ENCODE measurements around the gene PHYHIPL.
A peak's percentile ranks its signal among the peaks of the same experiment; 100 is the strongest.

Gene PHYHIPL

DNA sequence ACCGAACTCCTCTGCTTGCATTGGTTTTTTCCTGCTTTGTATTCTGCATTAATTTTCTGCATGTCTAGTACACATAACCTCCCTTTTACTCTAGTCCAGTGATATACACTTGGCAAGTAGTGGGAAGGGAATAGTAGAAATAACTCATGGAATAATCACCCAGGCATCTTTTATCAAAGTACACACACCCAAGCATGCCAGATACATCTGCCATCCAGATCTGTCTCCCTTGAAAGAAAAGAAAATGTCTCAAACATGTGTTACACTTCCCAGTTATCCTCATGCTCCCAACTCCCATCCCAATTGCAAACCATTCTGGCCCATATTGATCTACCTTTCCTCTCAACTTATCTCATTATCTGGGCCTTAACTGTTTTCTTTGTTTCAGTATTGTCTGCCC lies 79.0 kb downstream of the PHYHIPL start:
- no peak for DNase-seq (ENCODE audit: low read depth, low spot score)

DNA sequence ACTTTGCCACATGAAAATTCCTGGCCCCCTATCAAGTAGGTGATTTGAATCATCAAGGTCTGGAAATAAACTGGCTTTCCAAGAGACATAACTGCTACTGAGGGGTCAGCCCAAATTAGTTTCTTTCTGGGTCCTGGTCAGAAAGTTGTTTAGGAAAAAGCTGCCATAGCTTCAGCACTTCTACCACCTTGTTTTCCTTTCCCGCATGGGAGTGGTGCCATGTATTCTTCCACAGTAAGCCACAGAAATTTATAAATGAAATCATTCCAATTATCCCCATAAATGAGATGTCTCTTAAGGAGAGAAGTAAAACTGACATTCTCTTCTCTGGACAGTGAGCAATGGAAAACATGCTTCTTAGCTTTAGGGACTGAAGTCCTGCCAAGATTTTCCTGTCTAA lies 80.8 kb downstream of the PHYHIPL start:
- no peak for DNase-seq (ENCODE audit: low read depth, low spot score)

DNA sequence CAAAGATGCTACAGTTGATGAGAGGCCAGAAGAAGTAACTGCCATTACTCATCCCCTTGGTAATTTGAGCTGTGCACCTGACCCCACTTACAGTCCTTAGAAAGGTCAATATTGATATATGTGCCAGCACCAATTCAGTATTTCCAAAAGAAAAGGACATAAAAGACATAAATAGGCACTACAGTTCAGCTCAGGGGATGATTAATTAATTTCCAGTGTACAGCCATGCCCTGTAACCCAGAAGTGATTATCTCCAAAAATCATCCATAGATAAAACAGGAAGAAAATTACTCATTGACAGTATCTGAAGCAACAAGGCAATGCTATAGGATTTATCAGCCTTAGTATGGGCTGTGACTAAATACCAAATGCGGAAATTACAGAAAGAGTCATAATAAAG lies 82.4 kb downstream of the PHYHIPL start:
- no peak for DNase-seq (ENCODE audit: low read depth, low spot score)

DNA sequence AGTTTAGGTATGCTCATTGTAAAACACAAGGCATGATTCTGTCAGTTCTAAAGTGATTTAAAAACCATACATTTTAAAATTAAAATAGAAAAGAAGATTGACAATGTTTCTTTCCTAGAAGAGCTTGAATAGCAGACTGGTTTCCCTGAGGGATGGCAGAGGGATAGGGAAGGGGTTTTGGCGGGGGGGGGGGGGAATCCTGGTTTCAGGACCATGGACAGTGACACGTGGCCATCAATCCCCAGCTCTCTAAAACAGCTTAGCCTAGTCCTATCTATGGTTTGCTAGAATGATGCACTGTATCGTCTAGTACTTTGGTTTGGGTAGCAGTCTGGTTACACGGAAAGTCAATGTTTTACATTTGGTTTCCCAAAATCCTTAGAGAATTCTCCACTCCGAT lies 88.7 kb downstream of the PHYHIPL start:
- no peak for DNase-seq (ENCODE audit: low read depth, low spot score)

DNA sequence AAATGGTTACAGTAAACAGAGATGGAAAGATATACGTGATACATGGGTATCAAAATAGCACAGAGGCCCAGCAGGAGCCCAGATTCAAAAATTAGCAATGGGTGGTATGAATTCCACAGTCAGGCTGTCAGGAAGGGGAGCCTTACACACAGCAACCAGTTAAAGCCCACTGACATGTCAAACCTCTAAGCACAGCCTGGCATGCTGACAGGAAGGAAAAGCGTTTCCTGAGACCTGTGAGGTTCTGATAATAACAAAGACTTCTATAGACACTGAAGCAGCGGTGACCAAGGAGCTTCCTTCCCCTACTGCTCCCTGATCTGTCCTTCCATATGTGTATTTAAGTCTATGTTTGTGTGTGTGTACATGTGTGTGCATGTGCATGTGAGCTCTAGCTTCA lies 89.9 kb downstream of the PHYHIPL start:
- DNase-seq (ENCODE audit: low read depth, low spot score), result no peak

DNA sequence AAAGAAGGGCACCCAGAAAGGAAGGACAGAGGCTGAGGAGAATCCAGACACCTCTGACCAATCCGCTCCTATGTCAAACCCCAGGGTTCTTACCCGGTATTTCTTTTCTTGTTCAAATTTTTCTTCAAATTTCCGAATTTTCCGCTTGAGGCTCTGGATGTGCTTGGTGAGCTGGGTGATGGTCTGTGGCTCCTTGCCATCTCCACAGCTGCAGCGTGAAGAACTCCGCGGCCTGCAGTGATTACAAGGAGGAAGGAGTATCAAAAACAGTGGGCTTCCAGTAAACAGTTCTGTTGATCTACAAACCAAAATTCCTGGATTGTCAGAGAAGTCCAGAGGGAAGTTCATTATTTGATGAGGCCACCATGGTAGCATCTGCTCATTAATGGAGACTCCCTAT lies 92.0 kb downstream of the PHYHIPL start:
- DNase-seq (ENCODE audit: low read depth, low spot score), result no peak

DNA sequence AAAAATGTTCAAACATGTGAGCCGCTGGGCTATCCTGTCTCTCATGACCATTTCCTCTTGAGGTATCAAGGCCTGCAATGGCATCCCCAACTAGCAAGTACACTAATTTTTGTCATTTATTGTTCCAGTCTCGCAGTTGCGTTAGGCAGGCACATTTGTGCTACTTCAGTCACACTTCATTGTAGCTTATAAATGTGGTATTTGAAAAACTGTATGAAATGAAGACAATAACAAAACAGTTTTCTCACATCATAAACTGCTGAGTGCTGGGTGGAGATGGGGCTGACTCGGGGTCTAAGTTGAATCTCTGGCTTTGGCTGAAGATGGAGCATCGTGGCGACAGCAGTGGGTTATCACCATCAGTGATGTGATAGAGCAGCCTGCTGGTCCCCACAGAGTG lies 93.2 kb downstream of the PHYHIPL start:
- no peak for DNase-seq (ENCODE audit: low read depth, low spot score)

DNA sequence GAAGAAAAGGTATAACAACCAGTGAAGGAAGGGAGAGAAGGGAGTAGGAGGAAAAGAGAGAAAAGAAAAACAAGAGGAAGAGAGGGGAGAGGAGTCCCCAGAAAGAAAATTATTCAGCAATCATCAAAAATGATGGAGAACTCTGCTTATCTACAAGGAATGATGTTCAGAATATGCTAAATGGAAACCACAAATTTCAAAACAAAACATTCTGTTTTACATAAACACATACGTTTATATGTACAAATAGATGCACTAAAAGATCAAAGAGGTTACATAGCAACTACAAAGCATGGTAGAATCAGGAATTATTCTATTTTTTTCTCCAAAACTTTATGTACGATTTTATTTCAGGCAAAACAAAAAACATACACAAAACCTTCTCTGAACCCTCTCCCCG lies 94.0 kb downstream of the PHYHIPL start:
- no peak for DNase-seq (ENCODE audit: low read depth, low spot score)

DNA sequence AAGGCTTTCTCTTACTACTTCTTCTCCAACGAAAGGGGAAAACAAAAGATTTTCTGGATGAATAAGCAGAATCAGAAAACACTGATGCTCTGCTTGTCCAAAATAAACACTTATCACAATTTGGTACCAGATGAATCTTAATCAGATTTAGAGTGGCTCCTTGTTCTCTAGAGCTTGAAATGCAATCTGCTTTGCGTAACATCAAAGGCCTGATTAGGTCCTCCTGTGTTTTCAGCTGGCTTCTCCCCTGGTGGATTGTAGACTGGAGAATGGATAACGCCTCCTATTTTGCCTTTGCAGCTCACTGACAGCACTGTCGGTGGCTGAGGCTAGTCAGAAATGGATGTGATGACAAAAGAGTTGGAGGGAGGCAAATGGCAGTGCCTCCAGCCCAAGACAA lies 94.7 kb downstream of the PHYHIPL start:
- DNase-seq (ENCODE audit: low read depth, low spot score), result no peak

DNA sequence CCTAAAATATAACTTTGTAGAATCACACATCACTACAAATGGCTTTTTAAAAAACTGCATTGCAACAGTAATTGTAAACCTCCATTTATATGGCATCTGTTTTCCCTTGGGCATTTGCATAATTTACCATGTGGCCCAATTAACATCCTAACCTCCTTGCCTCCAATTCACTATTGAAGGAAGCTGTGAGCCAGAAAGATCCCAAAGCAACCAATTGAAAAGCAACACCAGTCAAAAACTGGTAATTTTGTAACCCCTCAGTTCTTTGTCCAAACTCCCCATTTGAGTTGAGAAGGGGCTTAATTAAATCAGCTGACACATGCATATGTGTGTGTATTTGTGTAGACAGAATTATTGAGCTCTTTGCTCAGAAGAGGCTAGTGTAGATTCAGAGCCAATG lies 95.6 kb downstream of the PHYHIPL start:
- no peak for DNase-seq (ENCODE audit: low read depth, low spot score)

DNA sequence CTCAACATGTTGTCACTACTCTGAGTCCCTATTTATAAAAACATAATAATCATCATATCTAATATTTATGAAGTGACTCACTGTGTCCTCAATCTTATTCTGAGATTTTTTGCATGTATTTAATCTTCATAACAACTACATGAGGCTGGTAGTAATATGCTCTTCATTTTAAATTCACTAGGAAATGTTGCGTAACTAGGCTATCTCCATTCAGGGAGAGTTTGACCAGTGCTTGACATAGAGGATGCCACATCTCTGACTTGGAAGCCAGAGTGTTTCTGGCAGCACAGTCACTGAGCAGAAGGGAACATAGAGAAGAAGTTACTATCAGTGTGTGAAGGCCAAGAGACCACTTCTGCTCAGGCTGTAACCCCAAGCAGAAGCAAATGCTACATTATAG lies 97.0 kb downstream of the PHYHIPL start:
- no peak for DNase-seq (ENCODE audit: low read depth, low spot score)

DNA sequence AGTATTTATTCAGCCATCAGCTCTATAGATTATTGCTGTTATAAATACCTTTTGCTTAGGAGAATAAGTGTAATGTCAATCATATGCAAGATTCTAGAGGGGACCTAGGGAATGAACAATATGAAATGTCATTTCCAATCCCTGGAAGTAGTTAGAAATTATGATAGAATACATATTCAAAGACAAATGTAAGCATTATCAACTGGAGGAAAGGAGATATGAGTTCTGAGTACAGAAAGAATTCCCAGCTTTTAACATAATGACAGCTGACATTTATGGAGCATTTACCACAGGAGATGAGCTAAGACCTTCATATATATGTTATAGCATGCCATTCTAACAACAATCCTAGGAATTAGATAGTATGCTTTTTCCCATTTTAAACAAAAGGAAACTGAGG lies 99.7 kb downstream of the PHYHIPL start:
- no peak for DNase-seq (ENCODE audit: low read depth, low spot score)

DNA sequence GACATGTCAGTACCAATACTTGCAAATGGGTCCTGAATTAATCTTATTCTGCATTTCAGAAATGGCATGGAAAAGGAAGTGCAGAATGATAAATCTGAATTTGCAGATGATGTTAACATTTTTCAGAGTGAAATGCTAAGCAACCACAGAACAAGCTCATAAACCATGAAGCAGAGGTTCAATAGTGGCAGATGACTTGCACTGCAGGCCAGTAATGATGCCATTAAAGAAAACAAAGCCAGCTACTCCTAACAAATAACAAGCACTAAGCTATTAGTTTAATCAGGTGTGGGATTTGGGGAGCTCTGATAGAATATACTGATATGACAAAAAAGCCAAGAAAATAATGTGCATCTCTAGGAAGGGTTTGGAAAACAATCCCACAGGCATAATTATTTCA lies 100.5 kb downstream of the PHYHIPL start:
- no peak for DNase-seq (ENCODE audit: low read depth, low spot score)

DNA sequence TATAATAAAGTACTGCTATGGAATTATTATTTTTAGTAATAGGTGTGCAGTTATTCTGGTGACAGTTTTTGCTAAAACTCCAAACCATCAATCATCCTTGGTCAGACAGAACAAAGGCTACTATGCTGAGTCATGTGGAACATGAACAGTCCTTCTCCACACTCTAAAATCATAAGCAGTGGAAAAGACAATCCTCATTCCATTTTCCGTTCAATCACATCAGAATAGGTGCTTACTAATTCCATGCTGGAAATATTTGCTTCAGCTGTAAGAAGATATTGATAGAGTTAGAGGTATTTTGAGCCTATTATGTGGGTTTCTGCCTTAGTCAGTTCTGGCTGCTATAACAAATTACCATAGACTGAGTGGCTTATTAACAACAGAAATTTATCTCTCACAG lies 103.0 kb downstream of the PHYHIPL start:
- no peak for DNase-seq (ENCODE audit: low read depth, low spot score)

DNA sequence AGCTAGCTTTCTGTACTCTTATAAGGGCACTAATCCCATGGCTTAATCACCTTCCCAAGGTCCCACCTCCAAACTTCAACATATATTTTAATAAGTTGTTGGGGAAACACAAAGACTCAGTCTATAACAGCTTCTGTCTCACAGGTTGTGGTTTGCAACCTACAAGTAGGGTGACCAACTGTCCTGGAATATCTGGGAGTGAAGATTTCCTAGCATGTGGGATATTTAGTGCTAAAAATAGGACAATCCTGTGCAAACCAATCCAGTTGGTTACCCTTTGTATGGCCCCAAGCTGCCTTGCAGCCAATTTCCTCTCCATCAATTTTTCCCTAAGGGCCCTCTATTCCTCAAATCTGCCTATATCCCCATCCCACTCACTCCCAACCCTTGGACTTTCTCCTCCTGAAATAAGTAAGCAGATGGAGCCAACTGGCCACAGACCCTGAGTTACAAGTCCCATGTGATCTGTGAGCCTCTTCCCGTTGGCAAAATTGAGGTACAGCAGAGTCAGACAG lies 103.6 kb downstream of the PHYHIPL start:
- no peak for DNase-seq (ENCODE audit: low read depth, low spot score)

DNA sequence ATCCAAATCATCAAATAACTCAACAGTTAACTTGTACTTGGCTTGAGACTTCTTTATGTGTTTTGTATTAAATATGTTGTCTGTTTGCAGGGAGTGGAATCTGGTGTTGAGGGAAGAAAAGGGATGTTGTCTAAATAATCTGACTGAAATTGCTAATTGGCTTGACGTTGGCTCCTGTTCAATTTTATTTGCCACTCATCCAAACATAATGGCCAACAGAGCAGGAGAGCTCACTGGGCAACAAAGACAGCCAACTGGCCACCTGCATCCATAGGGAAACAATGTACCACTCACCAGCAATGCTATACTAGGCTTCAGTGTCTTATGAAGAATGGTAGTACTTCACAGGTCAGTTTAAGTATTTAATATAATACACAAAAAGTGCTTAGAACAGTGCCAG lies 105.4 kb downstream of the PHYHIPL start:
- DNase-seq (ENCODE audit: low read depth, low spot score), result no peak

DNA sequence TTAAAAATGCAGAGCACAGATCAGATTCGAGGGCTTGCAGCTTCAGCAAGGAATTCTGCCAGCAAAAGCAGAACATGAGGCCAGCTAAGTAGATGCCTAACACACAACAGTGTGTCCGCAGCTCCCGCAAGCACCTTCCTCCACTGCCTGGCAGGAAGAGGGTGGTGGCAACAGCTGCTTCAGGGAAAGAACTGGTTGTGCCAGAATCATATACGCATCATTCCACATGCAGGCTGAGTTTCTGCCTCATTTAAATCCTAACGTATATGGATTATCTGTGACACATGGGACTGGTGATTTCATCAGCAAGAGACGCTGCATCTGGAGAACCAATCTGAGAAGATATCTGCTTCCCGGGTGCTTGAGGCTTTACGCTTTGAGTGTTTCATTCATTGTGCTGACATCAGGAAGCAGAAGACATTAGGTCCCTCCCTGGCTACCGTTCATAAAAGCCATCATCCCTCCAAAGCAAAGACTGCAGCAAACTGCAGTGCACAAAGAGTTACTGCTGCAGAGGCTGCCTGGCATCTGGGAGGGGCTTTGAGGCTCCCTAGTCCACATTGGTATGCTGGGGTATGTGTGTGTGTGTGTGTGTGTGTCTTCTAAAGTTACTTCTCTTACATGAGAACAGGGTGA lies 107.1 kb downstream of the PHYHIPL start:
- peak; percentile 61 for DNase-seq (ENCODE audit: low read depth, low spot score)

DNA sequence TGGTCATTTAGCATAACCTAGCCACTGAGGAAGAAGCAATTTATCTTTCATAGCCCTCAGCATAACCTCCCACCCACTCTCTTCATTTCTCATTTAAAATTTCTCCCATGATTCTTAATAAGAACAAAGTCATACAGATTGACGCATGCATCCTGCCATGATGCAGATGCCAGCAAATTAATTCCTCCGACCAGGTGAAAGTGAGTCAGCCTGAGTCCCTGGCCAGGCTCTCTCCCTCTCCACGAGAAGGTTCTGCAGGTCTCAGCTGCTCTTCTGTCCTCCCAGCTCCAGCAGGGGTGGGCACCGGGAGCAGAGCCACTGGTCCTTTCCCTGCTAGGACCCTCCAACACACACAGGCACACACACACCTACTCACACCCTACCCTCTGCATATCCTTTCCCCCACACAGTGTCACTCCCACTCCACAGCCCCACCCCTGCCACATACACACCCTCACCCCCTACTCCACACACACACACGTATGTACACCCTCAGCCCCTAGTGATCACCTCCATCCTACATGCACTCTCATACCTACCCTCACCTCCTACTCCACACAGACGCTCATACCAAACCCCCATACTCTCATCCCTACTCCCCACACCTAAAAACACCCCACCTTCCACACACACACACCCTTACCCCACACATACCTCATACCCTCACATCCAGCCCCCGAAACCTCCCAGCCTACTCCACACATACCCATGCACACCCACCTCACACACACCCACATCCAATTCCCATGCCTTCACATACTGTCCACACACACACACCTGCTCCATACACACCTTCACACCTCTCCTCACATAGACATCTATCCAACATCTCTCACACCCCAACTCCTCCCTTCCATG lies 107.9 kb downstream of the PHYHIPL start:
- peak; percentile 48 for DNase-seq (ENCODE audit: low read depth, low spot score)

DNA sequence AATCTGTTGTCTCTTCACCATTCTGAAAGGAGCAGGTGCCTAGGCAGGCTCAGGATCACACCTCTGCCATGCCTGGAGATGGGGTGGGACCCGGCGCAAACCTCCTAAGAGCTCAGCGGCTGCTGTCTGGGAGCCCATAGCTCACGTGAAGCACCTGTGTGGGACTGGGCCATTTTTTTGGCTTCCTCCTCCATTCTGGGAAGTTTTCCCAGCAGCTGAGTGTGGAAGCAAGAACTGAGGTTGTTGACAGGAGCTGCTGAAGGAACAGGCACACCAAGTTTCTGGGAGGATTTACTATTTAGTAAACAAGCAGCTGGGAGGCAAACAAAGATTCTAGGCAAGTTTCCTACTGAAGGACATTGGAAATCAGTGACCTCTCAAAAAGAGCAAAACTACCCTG lies 108.6 kb downstream of the PHYHIPL start:
- no peak for DNase-seq (ENCODE audit: low read depth, low spot score)

DNA sequence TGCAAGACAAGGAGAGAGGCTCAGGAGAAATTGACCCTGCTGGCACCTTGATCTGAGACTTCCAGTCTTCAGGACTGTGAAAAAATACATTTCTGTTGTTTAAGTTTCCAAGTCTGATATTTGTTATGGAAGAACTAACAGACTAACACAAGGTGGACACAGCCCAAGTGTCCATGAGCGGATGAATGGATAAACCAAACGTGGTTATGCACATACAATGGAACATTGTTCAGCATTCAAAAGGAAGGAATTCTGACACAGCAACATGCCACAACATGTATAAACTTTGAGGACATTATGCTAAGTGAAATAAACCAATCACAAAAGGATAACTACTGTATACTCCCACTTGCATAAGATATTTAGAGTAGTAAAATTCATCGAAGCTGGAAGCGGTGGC lies 109.4 kb downstream of the PHYHIPL start:
- DNase-seq (ENCODE audit: low read depth, low spot score), result no peak

DNA sequence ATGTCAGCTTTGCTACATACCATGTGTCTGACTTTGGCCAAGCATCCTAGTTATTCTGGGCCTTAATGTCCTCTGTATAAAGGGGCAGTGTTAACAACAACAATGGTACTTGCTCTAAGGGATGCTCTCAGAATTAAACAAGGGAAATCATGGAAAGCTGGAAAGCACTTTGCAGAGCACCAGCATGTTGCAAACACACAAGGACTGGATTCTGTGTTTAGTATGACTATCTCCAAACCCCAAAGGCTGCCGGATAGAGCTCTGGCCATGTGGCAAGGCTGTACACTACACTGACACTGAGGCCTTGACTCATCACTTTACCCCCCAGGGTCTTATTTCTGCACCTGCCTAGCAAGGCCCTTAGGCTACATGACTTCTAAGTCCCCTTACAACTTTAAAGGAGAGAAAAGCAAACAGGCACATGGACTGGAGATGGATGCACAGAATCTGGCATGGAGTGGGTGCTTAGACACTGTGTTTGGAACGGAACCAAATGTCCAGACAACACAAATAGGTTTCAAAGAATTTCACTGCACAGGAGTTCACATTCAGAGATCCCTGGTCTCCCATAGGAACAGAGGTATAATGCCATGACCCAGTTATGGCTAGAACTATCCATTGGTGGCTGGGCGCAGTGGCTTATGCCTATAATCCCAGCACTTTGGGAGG lies 111.3 kb downstream of the PHYHIPL start:
- no peak for DNase-seq (ENCODE audit: low read depth, low spot score)

DNA sequence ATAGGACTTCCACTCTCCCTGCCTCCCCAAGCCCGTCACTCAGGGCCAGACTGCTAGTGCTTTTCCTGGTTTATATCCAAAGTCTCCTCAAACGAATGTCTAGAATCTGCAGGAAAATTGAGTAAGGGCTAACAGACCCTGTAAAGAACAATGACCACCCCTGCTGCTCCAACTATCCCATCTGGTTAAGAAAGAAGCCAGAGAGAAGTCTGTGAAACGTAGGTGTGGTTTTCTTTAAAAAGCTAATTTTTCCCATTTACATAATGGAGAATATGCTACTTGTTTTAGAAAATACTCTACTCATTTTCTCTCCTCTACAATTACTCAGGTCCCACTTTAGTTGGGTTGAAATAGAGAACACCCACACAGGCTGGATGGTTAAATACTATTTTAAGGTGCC lies 113.4 kb downstream of the PHYHIPL start:
- no peak for DNase-seq (ENCODE audit: low read depth, low spot score)

DNA sequence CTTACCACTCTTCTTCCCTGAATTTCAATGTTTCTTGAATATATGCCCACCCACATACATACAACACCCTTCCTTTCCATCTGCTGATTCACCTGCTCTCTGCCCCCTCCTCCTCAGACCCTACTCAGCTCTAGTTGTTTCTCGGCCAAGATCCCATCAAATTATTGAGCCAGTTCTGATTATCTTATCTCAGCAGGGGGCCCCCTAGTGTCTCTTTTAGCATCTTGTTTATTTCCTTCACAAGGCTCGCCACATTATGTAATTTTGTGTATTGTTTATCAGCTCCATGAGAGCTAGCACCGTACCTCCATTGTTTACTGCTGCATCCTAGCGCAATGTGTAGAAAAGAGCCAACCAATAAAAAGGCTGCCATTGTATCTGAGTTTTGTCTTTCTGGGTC lies 114.0 kb downstream of the PHYHIPL start:
- no peak for DNase-seq (ENCODE audit: low read depth, low spot score)
